HCT116 (cell line): Measurements from ENCODE around the gene NT5C1B. TPM values are rescaled to one million over a fixed set of nuclear protein-coding genes. Genes with fewer than 3 reads are reported as not detected.

Experiments used
- ATAC-seq: fragments of 200-7000 bp; cut with Tn5 transposase; 2 replicates; pipeline ENCODE4 v1.9.1; 2020; ENCODE audit warnings: mild to moderate bottlenecking, moderate library complexity
- BruUV-seq: library from RNA; stranded (reverse); fragments of 400-500 nt; replicated peaks from 2 replicates; lab custom pipeline; 2021; lab: Mats Ljungman, UMichigan
- CTCF ChIA-PET: fragments of 300-600 bp; sonication (Branson Sonifier 250); formaldehyde crosslinking; loops from one replicate; lab custom pipeline; 2021; ENCODE audit warnings: antibody characterized with exemption; lab: Charles Lee
- POLR2A ChIA-PET: fragments of 300-600, 350-600 bp; sonication (Branson Sonifier 250); formaldehyde crosslinking; loops from one replicate; lab custom pipeline; 2021; ENCODE audit warnings: antibody characterized with exemption; lab: Charles Lee
- RAD21 ChIA-PET, 2 experiments: fragments of 300-600 bp; sonication (Branson Sonifier 250); formaldehyde crosslinking; loops; one replicate each; lab custom pipeline; 2023; ENCODE audit warnings: low total read pairs in 2 of 2; ENCODE audit not compliant: uncharacterized antibody in 2 of 2, unreplicated experiment in 2 of 2, low non-redundant PET in 1 of 2; lab: Charles Lee
- DNase-seq: peaks from one replicate; pipeline ENCODE4 v3.0.0-alpha.2; 2010; ENCODE audit warnings: low read depth, low spot score
- H2AFZ ChIP-seq: fragments of 200-600 bp; shearing (Covaris generic), sonication (generic); 2 replicates; pipeline ENCODE4 v1.6.1; 2017; ENCODE audit warnings: low read depth, mixed run types, mixed read lengths, antibody characterized with exemption, low read length; ENCODE audit not compliant: poor library complexity, severe bottlenecking
- H3K27ac ChIP-seq: 2 replicates; pipeline ENCODE4 v1.5.1; 2012; ENCODE audit warnings: low read depth, low read length
- H3K27me3 ChIP-seq: fragments of 200-600 bp; sonication (generic); 2 replicates; pipeline ENCODE4 v1.6.1; 2016; ENCODE audit warnings: mixed run types, low read length, mixed read lengths; ENCODE audit not compliant: insufficient read depth
- H3K36me3 ChIP-seq, 2 experiments: fragments of 200-500 bp in 1 of 2; fragments of 200-600 bp in 1 of 2; sonication (Bioruptor generic) in 1 of 2; sonication (generic) in 1 of 2; 2 replicates each; pipeline versions ENCODE4 v1.5.1 to v1.6.1; 2014 to 2016; ENCODE audit warnings: low read length in 2 of 2, inconsistent platforms in 1 of 2, mixed read lengths in 1 of 2, mixed run types in 1 of 2; ENCODE audit not compliant: insufficient read depth in 2 of 2, control insufficient read depth in 1 of 2
- H3K4me1 ChIP-seq, 2 experiments: fragments of 200-600 bp in 1 of 2; sonication (generic) in 1 of 2; 2 replicates each; pipeline versions ENCODE4 v1.5.1 to v1.6.1; 2012 to 2017; ENCODE audit warnings: low read length in 2 of 2, inconsistent platforms in 1 of 2, mild to moderate bottlenecking in 1 of 2, mixed read lengths in 1 of 2, mixed run types in 1 of 2, moderate library complexity in 1 of 2; ENCODE audit not compliant: insufficient read depth in 2 of 2, control insufficient read depth in 1 of 2
- H3K4me2 ChIP-seq: fragments of 200-600 bp; sonication (generic); 2 replicates; pipeline ENCODE4 v1.6.1; 2017; ENCODE audit warnings: mixed run types, low read length, mixed read lengths
- H3K4me3 ChIP-seq, 2 experiments: fragments of 200-600 bp in 1 of 2; sonication (generic) in 1 of 2; replicated peaks in 1 of 2; 2 replicates each; pipeline ENCODE4 v1.5.1; 2011 to 2016; ENCODE audit warnings: low read length in 2 of 2, control low read depth in 1 of 2, low read depth in 1 of 2, mild to moderate bottlenecking in 1 of 2, mixed read lengths in 1 of 2, mixed run types in 1 of 2
- H3K79me2 ChIP-seq: fragments of 200-600 bp; sonication (generic); 2 replicates; pipeline ENCODE4 v1.6.1; 2017; ENCODE audit warnings: mild to moderate bottlenecking, mixed run types, low read length, moderate library complexity, mixed read lengths; ENCODE audit not compliant: insufficient read depth
- H3K9ac ChIP-seq: fragments of 200-600 bp; sonication (generic); 2 replicates; pipeline ENCODE4 v1.6.1; 2016; ENCODE audit warnings: low read length, mixed read lengths
- H3K9me2 ChIP-seq: fragments of 200-600 bp; sonication (generic), shearing (Covaris generic); 2 replicates; pipeline ENCODE4 v1.6.1; 2017; ENCODE audit warnings: mixed run types, mild to moderate bottlenecking, moderate library complexity; ENCODE audit not compliant: insufficient read depth
- H3K9me3 ChIP-seq, 2 experiments: fragments of 200-500 bp in 1 of 2; fragments of 200-600 bp in 1 of 2; sonication (Bioruptor generic) in 1 of 2; sonication (generic) in 1 of 2; 2 replicates each; pipeline ENCODE4 v1.6.1; 2014 to 2017; ENCODE audit warnings: low read length in 2 of 2, mixed read lengths in 2 of 2, inconsistent platforms in 1 of 2, low read depth in 1 of 2, mild to moderate bottlenecking in 1 of 2, mixed run types in 1 of 2, moderate library complexity in 1 of 2; ENCODE audit not compliant: control insufficient read depth in 1 of 2, insufficient read depth in 1 of 2
- H4K20me1 ChIP-seq: fragments of 200-600 bp; sonication (generic), shearing (Covaris generic); 2 replicates; pipeline ENCODE4 v1.6.1; 2017; ENCODE audit warnings: mixed run types, mild to moderate bottlenecking, moderate library complexity; ENCODE audit not compliant: insufficient read depth
- CEBPB ChIP-seq: IDR thresholded peaks from 2 replicates; pipeline ENCODE4 v1.6.1; 2012; ENCODE audit warnings: low read depth
- EGR1 ChIP-seq: IDR thresholded peaks from 2 replicates; pipeline ENCODE4 v1.6.1; 2012; ENCODE audit warnings: low read depth
- ELF1 ChIP-seq: IDR thresholded peaks from 2 replicates; pipeline ENCODE4 v1.6.1; 2012; ENCODE audit warnings: low read depth, borderline replicate concordance
- EZH2 ChIP-seq: fragments of 200-600 bp; sonication (generic); IDR thresholded peaks from 2 replicates; pipeline ENCODE4 v1.6.1; 2017; ENCODE audit warnings: antibody characterized with exemption, mixed run types
- EZH2phosphoT487 ChIP-seq: fragments of 200-600 bp; IDR thresholded peaks from 2 replicates; pipeline ENCODE4 v1.6.1; 2018; ENCODE audit warnings: antibody characterized with exemption, borderline replicate concordance
- FOSL1 ChIP-seq: IDR thresholded peaks from 2 replicates; pipeline ENCODE4 v1.6.1; 2012; ENCODE audit warnings: low read depth
- JUND ChIP-seq: IDR thresholded peaks from 2 replicates; pipeline ENCODE4 v1.6.1; 2012
- POLR2AphosphoS5 ChIP-seq: IDR thresholded peaks from 2 replicates; pipeline ENCODE4 v1.6.1; 2011; ENCODE audit warnings: mild to moderate bottlenecking, low read depth, low read length, moderate library complexity
- RAD21 ChIP-seq: IDR thresholded peaks from 2 replicates; pipeline ENCODE4 v1.6.1; 2012; ENCODE audit warnings: low read depth, mild to moderate bottlenecking
- REST ChIP-seq: IDR thresholded peaks from 2 replicates; pipeline ENCODE4 v1.6.1; 2012; ENCODE audit warnings: low read depth
- SIN3A ChIP-seq: IDR thresholded peaks from 2 replicates; pipeline ENCODE4 v1.6.1; 2012; ENCODE audit warnings: low read depth
- SP1 ChIP-seq: IDR thresholded peaks from 2 replicates; pipeline ENCODE4 v1.6.1; 2012; ENCODE audit warnings: low read depth
- SRF ChIP-seq: IDR thresholded peaks from 2 replicates; pipeline ENCODE4 v1.6.1; 2012; ENCODE audit warnings: low read depth
- TCF7L2 ChIP-seq: IDR thresholded peaks from 2 replicates; pipeline ENCODE4 v1.7.0; 2011; ENCODE audit warnings: borderline replicate concordance, inconsistent platforms; ENCODE audit not compliant: insufficient read depth, insufficient read length; ENCODE audit errors: extremely low read depth
- YY1 ChIP-seq: IDR thresholded peaks from 2 replicates; pipeline ENCODE4 v1.6.1; 2011; ENCODE audit warnings: low read length, low read depth, moderate library complexity, mild to moderate bottlenecking; ENCODE audit not compliant: insufficient replicate concordance; ENCODE audit errors: extremely low read depth
- ZBTB33 ChIP-seq: IDR thresholded peaks from 2 replicates; pipeline ENCODE4 v1.6.1; 2011; ENCODE audit warnings: mild to moderate bottlenecking, low read length, moderate library complexity; ENCODE audit not compliant: insufficient replicate concordance; ENCODE audit errors: extremely low read depth
- ZNF274 ChIP-seq: fragments of 200-500 bp; sonication (Bioruptor generic); IDR thresholded peaks from 2 replicates; pipeline ENCODE4 v1.6.1; 2014; ENCODE audit warnings: mild to moderate bottlenecking, low read depth, low read length, inconsistent platforms
- intact Hi-C: fragments of 100-400 bp; cut with micrococcal nuclease; formaldehyde crosslinking; loops from 2 replicates; pipeline ENCODE4 v1.10.0; 2022
- total RNA-seq: library from RNA; stranded (reverse); gene quantifications from one replicate; pipeline ENCODE4 v1.2.1, GENCODE V29; 2021; ENCODE audit not compliant: unreplicated experiment
- TF ChIP-seq, protein P1 (sequence below): IDR thresholded peaks from 2 replicates; pipeline ENCODE4 v1.6.1; 2012
- TF ChIP-seq, protein P2 (sequence below), 3 experiments: fragments of 200-600 bp in 1 of 3; sonication (generic) in 1 of 3; IDR thresholded peaks in 2 of 3; conservative IDR thresholded peaks in 1 of 3; 2 replicates each; pipeline ENCODE4 v1.5.1; 2012 to 2017; ENCODE audit warnings: low read depth in 2 of 3, low read length in 2 of 3, antibody characterized with exemption in 1 of 3, borderline replicate concordance in 1 of 3, control low read depth in 1 of 3, mild to moderate bottlenecking in 1 of 3, mixed read lengths in 1 of 3, mixed run types in 1 of 3, moderate library complexity in 1 of 3; ENCODE audit not compliant: insufficient read depth in 1 of 3

Gene NT5C1B
- total RNA-seq, 1 experiment from 2014 or later = not detected

- BruUV-seq = no TSS peak
- no peak overlapping the region for H3K4me3 ChIP-seq
- CTCF ChIA-PET = no interaction called here
Measured at GRCh38 chr2:18527822-18528221, 61.5 kb downstream of the NT5C1B start.

More at GRCh38 chr2:18527822-18528221, 61.5 kb downstream of the NT5C1B start:
- Histone ChIP-seq H3K27ac (no peak overlapping the region), H3K9ac (no peak overlapping the region), H3K79me2 (no peaks in the 10 kb centered on the region), H3K27me3 (no peaks in the 10 kb centered on the region), H3K4me1 (no peaks in the 10 kb centered on the region), H3K4me2 (no peak overlapping the region), H4K20me1 (no peaks in the 10 kb centered on the region), H3K9me3 (no peaks in the 10 kb centered on the region), H3K9me2 (no peaks in the 10 kb centered on the region), H2AFZ (no peak overlapping the region), H3K36me3 (no peaks in the 10 kb centered on the region)
- DNase-seq (no peak), ATAC-seq (no peak)
- TF ChIP-seq CEBPB = no peak
- no peak for TF ChIP-seq YY1
- no peak for TF ChIP-seq REST
- TF ChIP-seq, protein P1, sequence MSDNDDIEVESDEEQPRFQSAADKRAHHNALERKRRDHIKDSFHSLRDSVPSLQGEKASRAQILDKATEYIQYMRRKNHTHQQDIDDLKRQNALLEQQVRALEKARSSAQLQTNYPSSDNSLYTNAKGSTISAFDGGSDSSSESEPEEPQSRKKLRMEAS = no peak
- TF ChIP-seq ZNF274 = no peak
- no peak for TF ChIP-seq FOSL1
- TF ChIP-seq EZH2phosphoT487 = no peak
- TF ChIP-seq SRF = no peak
- no peak for TF ChIP-seq POLR2AphosphoS5
- TF ChIP-seq ELF1 = no peak
- no peak for TF ChIP-seq EZH2
- TF ChIP-seq SP1 = no peak
- TF ChIP-seq JUND = no peak
- no peak for TF ChIP-seq RAD21
- TF ChIP-seq SIN3A = no peak
- TF ChIP-seq ZBTB33 = no peak
- TF ChIP-seq, protein P2, sequence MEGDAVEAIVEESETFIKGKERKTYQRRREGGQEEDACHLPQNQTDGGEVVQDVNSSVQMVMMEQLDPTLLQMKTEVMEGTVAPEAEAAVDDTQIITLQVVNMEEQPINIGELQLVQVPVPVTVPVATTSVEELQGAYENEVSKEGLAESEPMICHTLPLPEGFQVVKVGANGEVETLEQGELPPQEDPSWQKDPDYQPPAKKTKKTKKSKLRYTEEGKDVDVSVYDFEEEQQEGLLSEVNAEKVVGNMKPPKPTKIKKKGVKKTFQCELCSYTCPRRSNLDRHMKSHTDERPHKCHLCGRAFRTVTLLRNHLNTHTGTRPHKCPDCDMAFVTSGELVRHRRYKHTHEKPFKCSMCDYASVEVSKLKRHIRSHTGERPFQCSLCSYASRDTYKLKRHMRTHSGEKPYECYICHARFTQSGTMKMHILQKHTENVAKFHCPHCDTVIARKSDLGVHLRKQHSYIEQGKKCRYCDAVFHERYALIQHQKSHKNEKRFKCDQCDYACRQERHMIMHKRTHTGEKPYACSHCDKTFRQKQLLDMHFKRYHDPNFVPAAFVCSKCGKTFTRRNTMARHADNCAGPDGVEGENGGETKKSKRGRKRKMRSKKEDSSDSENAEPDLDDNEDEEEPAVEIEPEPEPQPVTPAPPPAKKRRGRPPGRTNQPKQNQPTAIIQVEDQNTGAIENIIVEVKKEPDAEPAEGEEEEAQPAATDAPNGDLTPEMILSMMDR (IDR thresholded peaks at IDR 0.05 in 2 of 3, conservative IDR thresholded peaks at IDR 0.05 in 1 of 3; ENCODE audit: borderline replicate concordance in 1 of 3, insufficient read depth in 1 of 3, low read depth in 2 of 3, low read length in 2 of 3) = no peak
- no peak for TF ChIP-seq EGR1
- no peak for TF ChIP-seq TCF7L2
- RAD21 ChIA-PET = no interaction called here
- intact Hi-C loops = no loop called here
- POLR2A ChIA-PET = no interaction called here
